Measurements from ENCODE around the gene GABBR2.

DNA sequence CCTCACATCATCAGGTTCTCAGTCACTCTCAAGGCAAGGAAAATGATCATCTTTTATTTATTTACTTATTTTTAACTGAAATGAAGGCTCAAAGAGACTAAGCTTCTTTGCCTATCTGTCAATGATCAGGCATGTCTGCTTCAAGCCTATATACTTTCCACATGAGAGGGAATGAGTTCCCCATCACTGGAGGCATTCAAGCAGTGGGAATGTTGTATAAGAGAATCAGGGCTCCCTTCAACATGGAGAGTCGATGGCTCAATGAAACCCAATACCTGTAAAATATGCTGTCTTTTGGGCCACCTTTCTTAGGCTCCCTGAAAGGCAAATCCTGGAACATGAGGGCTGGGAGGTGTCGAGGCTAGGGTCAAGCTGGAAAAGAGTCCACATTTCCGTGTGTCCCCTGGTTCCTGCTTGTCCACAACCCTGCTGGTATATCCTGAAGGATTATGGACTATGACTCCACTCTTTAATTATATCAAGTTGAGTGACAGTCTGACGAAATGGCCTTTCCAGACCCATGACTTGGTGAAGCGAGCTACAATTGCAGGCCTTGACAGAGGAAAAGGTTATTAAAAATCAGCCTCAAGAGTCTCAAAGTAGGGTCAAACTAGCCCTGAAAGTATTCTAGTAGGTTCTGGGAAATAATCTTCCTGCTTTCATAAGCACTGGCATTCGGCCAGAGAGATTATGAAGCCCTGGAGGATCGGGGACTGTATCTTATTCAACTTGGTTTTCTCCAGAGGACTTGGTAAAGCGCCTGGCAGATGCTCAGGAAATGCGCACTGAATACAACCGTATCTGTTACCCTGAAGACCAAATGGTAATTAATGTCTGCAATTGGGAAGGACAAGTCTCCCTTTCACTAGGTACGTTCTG, 307.4 kb downstream of the GABBR2 start:
- TF ChIP-seq CTCF (IDR thresholded peaks at IDR 0.05) = no peak
- no peak for TF ChIP-seq POLR2A (IDR thresholded peaks at IDR 0.05)

Data from adrenal gland (tissue), 5 donors.